Heart left ventricle (tissue), 13 donors: ENCODE measurements around the gene MAPK8IP2.

ENCODE experiments used
- POLR2A ChIP-seq, 2 donors: fragments of 450-650 bp; IDR thresholded peaks; one replicate each; pipeline ENCODE4 v1.6.1; 2017; ENCODE audit warnings: antibody characterized with exemption in 2 of 2, mild to moderate bottlenecking in 2 of 2, moderate library complexity in 2 of 2
- TF ChIP-seq, protein P1 (sequence below), 12 donors: fragments of 200-600 bp; sonication (generic) in 4 of 12; IDR thresholded peaks; one replicate each; pipeline versions ENCODE4 v1.5.0 to v1.8.0; 2018 to 2022; ENCODE audit warnings: antibody characterized with exemption in 12 of 12, mild to moderate bottlenecking in 5 of 12
- donor health status: ischemic (EF 13 %, LVEDD 7.1; RV severe dilation, severe dysfunction).
- donor health status: DM: no; HTN: yes; CAD: no.
- donor health status: DM: no; HTN: no; CAD: no.
- donor health status: ischemic (EF 25% LVEDD 6.9; RV normal size, moderate dysfunction).
- donor health status: ischemic (EF 25% LVEDD 5.7; RV mildly dilated, moderate dysfunction).
- donor health status: ischemic (EF 35%, LVEDD 5.7; RV mildly dilated, moderate dysfunction).
- donor health status: nonischemic (EF 11% LVEDD 7.7; RV severe dilation, severe dysfunction).
- donor health status: DM: yes; HTN: yes; CAD: no.
- donor health status: PGD.
- donor health status: ischemic (EF 29% LVEDD 5.4; RV normal size, mild dysfunction).
- donor health status: nonischemic (EF 23%, LVEDD 6.1; RV moderate dilation, normal function).

DNA sequence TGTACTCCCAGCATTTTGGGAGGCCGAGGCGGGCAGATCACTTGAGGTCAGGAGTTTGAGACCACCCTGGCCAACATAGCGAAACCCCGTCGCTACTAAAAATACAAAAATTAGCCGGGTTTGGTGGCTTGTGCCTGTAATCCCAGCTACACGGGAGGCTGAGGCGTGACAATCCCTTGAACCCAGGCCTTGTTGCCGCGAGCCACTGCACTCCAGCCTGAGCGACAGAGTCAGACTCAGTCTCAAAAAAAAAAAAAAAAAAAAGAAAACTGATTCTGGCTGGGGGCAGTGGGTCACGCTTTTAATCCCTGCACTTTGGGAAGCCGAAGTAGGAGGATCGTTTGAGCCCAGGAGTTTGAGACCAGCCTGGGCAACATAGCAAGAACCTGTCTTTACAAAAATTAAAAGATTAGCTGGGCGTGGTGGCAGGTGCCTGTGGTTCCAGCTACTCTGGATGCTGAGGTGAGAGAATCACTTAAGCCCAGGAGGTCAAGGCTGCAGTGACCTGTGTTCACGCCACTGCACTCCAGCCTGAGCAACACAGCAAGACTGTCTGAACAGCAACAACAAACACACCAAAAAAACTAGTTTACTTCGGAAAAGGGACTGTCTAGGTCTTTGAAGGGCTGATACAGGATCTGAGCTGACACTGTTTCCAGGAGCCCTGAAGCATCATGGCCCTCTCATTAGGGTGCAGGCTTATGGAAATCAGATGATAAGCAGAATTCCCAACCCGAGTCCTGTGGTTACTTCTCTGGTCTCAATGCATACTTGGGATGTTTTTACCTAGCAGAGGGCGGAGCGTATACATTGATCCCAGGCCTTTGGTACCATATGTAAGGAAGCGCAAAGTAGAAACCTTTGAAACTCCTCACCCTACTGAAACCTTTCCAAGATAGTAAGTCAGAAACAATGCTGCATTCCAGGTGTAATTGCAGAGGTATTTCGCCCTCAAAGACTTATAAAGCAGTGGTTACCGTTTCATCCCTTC is 16.2 kb upstream of the MAPK8IP2 start:
- TF ChIP-seq, protein P1, sequence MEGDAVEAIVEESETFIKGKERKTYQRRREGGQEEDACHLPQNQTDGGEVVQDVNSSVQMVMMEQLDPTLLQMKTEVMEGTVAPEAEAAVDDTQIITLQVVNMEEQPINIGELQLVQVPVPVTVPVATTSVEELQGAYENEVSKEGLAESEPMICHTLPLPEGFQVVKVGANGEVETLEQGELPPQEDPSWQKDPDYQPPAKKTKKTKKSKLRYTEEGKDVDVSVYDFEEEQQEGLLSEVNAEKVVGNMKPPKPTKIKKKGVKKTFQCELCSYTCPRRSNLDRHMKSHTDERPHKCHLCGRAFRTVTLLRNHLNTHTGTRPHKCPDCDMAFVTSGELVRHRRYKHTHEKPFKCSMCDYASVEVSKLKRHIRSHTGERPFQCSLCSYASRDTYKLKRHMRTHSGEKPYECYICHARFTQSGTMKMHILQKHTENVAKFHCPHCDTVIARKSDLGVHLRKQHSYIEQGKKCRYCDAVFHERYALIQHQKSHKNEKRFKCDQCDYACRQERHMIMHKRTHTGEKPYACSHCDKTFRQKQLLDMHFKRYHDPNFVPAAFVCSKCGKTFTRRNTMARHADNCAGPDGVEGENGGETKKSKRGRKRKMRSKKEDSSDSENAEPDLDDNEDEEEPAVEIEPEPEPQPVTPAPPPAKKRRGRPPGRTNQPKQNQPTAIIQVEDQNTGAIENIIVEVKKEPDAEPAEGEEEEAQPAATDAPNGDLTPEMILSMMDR (IDR thresholded peaks at IDR 0.05): no peak
- no peak for TF ChIP-seq POLR2A (IDR thresholded peaks at IDR 0.05)
